Cardiac fibroblast (primary cell): ENCODE results near the gene BIRC7.

ENCODE experiments used
- DNase-seq, 2 donors: peaks; one replicate each; pipeline versions ENCODE4 v3.0.0 to v3.0.0-alpha.2; 2010; ENCODE audit warnings: low read depth in 2 of 2
- H3K4me3 ChIP-seq, 2 donors: replicated peaks in 1 of 2; 1 replicate in 1 of 2; 2 replicates in 1 of 2; pipeline ENCODE4 v1.5.1; 2011; ENCODE audit warnings: low read depth in 2 of 2, low read length in 2 of 2, mild to moderate bottlenecking in 2 of 2, moderate library complexity in 1 of 2
- TF ChIP-seq, protein P1 (sequence below): IDR thresholded peaks from one replicate; pipeline ENCODE4 v1.5.1; 2011; ENCODE audit warnings: low read depth, mild to moderate bottlenecking, low read length, inconsistent platforms

Gene BIRC7

DNA sequence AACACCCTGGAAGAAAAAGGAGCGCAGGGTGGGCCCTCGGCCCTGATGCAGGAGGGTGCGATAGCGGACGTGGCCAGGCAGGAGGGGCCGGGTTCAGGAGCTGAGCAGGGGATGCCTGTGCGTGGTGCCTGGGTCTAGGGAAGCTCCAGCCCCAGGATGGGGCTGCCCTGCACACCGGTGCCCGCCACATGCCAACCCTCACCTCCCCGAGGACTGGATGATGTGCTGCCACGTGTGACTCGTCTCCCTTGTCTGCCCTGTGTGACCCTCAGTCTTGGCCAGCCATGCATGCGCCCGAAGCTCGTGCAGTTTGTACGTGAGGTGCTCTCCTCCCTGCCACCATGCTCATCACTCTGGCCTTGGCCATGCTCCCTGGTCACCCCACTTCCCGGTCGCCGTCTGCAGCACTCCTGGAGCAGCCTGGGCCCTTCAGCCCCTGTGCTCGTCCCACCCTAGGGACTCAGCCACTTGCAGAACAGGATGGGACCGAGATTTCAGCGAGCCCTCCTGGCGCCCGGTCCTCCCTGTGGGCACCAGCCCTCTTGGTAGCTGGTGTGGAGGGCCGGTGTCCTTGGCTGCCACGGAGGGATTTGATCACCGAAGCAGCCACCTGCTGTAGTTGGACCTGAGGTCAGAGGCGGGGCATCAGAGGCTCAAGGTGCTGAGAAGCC is 53.0 kb downstream of the BIRC7 start:
- no peak overlapping the region for H3K4me3 ChIP-seq
- TF ChIP-seq, protein P1, sequence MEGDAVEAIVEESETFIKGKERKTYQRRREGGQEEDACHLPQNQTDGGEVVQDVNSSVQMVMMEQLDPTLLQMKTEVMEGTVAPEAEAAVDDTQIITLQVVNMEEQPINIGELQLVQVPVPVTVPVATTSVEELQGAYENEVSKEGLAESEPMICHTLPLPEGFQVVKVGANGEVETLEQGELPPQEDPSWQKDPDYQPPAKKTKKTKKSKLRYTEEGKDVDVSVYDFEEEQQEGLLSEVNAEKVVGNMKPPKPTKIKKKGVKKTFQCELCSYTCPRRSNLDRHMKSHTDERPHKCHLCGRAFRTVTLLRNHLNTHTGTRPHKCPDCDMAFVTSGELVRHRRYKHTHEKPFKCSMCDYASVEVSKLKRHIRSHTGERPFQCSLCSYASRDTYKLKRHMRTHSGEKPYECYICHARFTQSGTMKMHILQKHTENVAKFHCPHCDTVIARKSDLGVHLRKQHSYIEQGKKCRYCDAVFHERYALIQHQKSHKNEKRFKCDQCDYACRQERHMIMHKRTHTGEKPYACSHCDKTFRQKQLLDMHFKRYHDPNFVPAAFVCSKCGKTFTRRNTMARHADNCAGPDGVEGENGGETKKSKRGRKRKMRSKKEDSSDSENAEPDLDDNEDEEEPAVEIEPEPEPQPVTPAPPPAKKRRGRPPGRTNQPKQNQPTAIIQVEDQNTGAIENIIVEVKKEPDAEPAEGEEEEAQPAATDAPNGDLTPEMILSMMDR = no peak
- DNase-seq = no peak

- no peak overlapping the region for H3K4me3 ChIP-seq
- DNase-seq = no peak
- TF ChIP-seq, protein P1 = no peak
Measured at GRCh38 chr20:63289311-63290135, 53.8 kb downstream of the BIRC7 start.
